Measurements from ENCODE around the gene ADCY10. TPM values are rescaled to one million over a fixed set of nuclear protein-coding genes. Genes with fewer than 3 reads are reported as not detected.

The ADCY10 gene
- total RNA-seq, 1 donor from 2014 or later = not detected

GRCh38 chr1:167777269-167777650 is 136.7 kb downstream of the ADCY10 start:
- no peaks in the 10 kb centered on the region for H3K4me1 Mint-ChIP-seq
- peaks cover 59% of the 10 kb centered on the region for H3K36me3 Mint-ChIP-seq (ENCODE audit: low read depth)

GRCh38 chr1:167776616-167777268 is 137.2 kb downstream of the ADCY10 start:
- Mint-ChIP-seq H3K4me3 (no peak overlapping the region), H3K36me3 (ENCODE audit: low read depth) (peaks cover 61% of the 10 kb centered on the region), H3K4me1 (no peaks in the 10 kb centered on the region), H3K9me3 (peaks cover 11% of the 10 kb centered on the region), H3K27me3 (ENCODE audit: low read depth) (no peaks in the 10 kb centered on the region), H3K27ac (ENCODE audit: unreplicated experiment) (no peak overlapping the region)
- no peak for DNase-seq (ENCODE audit: low read depth, low spot score)
- no peak for TF ChIP-seq CTCF (conservative IDR thresholded peaks at IDR 0.05)

More at GRCh38 chr1:167777269-167777650, 136.7 kb downstream of the ADCY10 start:
- TF ChIP-seq CTCF (conservative IDR thresholded peaks at IDR 0.05) = no peak
- H3K27ac Mint-ChIP-seq (ENCODE audit: unreplicated experiment) = no peak overlapping the region
- H3K27me3 Mint-ChIP-seq (ENCODE audit: low read depth) = no peaks in the 10 kb centered on the region
- no peak overlapping the region for H3K4me3 Mint-ChIP-seq
- H3K9me3 Mint-ChIP-seq = peaks cover 11% of the 10 kb centered on the region
- no peak for DNase-seq (ENCODE audit: low read depth, low spot score)

DNA sequence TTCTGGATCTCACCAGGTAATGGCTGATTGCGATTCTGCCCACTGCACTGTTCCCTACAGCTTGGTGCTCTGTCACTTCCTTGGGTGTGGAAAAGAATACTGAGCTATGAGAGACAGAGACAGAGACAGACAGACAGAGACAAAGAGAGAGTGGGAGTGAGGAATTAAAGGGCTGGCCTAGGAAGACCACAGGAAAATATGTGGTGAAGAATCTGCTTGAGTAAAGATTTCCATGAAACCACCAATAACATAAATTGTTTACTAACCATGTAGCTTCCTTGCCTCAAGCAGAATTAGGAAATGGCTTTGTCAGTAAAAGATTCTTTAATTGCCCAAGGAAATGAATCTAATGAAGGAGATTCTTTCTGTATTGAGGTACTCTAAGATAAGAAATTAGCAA is 137.8 kb downstream of the ADCY10 start:
- Mint-ChIP-seq H3K4me1 (no peaks in the 10 kb centered on the region), H3K4me3 (no peak overlapping the region), H3K36me3 (ENCODE audit: low read depth) (peaks cover 60% of the 10 kb centered on the region), H3K9me3 (peaks cover 9% of the 10 kb centered on the region), H3K27ac (ENCODE audit: unreplicated experiment) (no peak overlapping the region), H3K27me3 (ENCODE audit: low read depth) (no peaks in the 10 kb centered on the region)
- TF ChIP-seq CTCF (conservative IDR thresholded peaks at IDR 0.05) = no peak
- DNase-seq (ENCODE audit: low read depth, low spot score) = no peak

GRCh38 chr1:167775178-167775577 is 138.8 kb downstream of the ADCY10 start:
- peaks cover 2% of the 10 kb centered on the region for H3K9me3 Mint-ChIP-seq
- peak overlapping the region; percentile 46 for H3K27ac Mint-ChIP-seq (ENCODE audit: unreplicated experiment)
- no peak for DNase-seq (ENCODE audit: low read depth, low spot score)
- H3K27me3 Mint-ChIP-seq (ENCODE audit: low read depth) = no peaks in the 10 kb centered on the region
- H3K36me3 Mint-ChIP-seq (ENCODE audit: low read depth) = peaks cover 56% of the 10 kb centered on the region
- TF ChIP-seq CTCF (conservative IDR thresholded peaks at IDR 0.05) = no peak
- H3K4me1 Mint-ChIP-seq = no peaks in the 10 kb centered on the region
- no peak overlapping the region for H3K4me3 Mint-ChIP-seq

GRCh38 chr1:167774710-167775109 is 139.2 kb downstream of the ADCY10 start:
- Mint-ChIP-seq H3K4me1 (no peaks in the 10 kb centered on the region), H3K27ac (ENCODE audit: unreplicated experiment) (no peak overlapping the region), H3K9me3 (peaks cover 2% of the 10 kb centered on the region), H3K36me3 (ENCODE audit: low read depth) (peaks cover 56% of the 10 kb centered on the region), H3K4me3 (no peak overlapping the region), H3K27me3 (ENCODE audit: low read depth) (no peaks in the 10 kb centered on the region)
- DNase-seq (ENCODE audit: low read depth, low spot score) = no peak
- no peak for TF ChIP-seq CTCF (conservative IDR thresholded peaks at IDR 0.05)

Data from neural crest cell (in vitro differentiated cells).